HG02870 (cell line): ENCODE results near the gene CHGA.

Experiments
- ATAC-seq: cut with Tn5 transposase; IDR thresholded peaks from one replicate; pipeline ENCODE4 v1.9.1; 2021; ENCODE audit warnings: mild to moderate bottlenecking, moderate library complexity; ENCODE audit not compliant: unreplicated experiment

Gene CHGA

DNA sequence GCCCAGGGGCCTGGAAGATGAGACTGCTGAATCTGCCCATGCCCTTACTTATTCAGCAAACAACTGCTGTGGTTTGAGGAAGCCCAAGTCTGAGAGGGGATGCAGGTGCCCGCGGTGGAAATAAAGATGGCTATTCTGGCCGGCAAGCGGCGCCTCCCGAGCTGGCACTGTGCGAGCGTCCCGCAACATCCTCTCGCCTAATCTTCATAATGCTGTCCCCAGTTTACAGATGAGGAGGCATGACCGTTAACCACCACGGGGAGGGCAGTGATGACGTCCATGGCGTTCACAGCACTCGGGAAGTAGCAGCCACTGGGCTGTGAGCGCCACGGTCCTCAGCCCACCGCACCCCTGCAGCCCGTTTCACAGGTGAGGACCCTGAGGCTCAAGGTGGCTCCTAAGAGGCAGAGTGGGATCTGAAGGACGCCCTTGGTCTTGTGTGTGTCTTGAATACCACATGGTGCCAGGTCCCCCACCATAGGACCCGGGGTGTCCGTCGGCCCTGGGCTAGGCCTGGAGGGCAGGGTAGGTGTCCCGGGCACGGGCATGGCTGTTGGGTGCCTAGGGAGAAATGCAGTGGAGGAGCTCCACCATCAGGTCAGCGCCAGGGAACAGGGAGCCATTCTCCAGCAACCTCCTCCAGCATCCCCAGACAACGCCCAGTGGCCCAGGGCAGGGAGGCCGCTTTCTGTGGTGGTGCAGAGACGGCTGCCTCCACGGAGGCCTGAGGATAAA is 20.2 kb downstream of the CHGA start:
- ATAC-seq = no peak

- ATAC-seq = no peak
These were observed 21.1 kb downstream of the CHGA start for GRCh38 chr14:92943855-92944570.

DNA sequence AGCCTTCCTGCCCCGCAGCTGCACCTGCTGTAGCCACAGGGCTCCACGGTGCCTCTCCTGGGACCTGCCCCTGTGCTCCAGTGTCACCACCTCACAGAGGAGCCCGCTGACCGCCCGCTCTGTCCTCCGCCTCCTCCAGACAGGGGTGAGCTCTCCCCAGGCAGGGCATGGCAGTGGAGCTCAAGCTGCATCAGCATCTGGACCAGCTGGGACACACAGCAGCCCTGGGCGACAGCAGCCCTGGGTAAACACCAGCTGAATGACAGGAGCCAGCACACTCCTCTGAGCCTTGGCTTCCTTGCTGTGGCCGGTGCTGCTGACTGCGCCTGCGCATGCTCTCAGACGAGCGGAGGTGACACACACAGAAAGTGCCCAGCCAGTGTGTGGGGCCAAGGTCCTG is 22.0 kb downstream of the CHGA start:
- no peak for ATAC-seq

- no peak for ATAC-seq
These were observed 22.6 kb downstream of the CHGA start for GRCh38 chr14:92945544-92945943.

DNA sequence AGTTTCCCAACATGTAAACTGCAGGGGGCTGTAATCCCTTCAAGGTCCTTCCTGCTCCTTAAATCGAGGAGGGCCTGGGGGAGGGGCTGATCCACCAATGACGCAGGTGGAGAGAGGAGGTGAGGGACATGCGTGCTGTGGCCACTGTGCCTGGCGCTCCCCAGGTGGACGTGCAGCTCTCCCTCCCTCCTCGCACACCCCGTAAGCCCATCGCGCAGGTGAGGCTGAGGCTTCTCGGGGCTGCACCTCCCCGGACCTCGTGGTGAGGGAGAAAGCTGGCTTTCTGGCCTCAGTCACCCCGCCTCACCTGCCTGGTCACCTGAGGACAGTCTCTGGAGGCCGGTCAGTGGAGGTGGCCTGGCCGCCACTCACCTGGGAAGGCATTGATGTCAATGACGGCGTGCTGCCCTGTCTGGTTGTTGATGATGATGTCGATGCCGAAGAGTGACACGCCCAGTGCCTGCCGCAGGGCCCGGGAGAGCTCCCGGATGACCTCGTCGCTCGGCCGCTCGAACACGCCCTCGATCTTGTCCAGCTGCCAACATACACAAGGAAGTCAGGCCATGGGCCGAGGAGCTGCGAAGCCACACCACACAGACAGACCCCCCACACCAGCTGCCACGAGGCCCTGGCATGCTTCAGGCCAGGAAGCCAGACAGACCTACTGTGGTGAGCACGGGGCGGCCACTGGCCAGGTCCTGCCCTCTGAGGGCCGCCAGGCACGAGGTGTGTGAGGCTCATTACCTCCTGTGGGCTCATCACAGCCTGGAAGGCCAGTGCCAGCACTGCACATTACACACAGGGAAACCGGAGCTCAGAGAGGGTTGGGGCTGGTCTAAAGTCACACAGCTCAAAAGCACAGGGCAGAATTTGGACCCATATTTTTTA is 23.3 kb downstream of the CHGA start:
- ATAC-seq = no peak

GRCh38 chr14:92946847-92947545 is 24.0 kb downstream of the CHGA start:
- no peak for ATAC-seq

DNA sequence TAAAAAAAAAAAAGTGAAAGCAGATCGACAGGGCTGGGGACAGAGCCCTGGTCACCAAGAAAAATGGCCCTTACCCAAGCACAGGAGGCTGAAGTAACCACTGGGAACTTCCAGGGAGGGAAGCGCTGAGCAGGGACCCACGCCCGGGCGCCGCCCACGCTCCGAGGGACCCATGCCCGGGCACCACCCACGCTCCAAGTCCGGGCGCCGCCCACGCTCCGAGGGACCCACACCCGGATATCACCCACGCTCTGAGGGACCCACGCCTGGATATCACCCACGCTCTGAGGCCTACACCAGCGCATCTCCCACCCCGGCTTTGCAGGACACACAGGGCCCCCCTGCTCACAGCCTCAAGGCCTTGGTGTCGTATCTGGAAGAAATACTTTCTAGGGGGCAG is 25.7 kb downstream of the CHGA start:
- no peak for ATAC-seq

DNA sequence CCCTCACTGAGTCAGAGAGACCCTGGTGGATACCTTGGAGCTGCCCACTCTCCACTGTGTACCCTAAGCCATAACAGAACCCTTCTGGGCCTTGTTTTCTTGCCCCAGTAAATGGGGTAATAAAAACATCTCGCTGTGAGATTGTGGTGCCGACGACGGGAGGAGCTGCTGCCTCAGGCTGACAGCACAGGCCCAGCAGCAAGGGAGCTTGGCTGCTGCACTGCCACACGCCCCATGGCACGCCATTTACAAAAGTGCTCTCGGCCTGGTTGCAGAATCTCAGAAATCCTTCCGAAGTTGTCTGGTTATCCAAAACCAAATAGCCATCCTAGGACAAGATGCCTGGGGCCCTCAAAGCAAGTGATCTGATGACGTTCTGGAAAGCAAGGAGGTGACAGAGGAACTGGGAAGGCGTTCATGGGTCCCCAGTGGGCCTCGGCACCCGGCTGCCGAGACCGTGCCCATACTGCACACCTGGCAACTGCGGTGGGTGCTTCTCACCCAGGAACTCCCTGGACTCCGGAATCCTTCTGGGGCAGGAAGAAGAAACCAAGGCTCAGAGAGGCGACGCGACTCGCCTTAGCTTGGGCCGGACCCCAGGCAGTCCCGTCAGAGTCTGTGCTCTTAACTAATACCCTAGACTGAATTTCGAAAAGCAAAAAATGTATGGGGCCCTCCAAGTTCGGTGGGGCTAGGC is 26.7 kb downstream of the CHGA start:
- ATAC-seq = no peak

DNA sequence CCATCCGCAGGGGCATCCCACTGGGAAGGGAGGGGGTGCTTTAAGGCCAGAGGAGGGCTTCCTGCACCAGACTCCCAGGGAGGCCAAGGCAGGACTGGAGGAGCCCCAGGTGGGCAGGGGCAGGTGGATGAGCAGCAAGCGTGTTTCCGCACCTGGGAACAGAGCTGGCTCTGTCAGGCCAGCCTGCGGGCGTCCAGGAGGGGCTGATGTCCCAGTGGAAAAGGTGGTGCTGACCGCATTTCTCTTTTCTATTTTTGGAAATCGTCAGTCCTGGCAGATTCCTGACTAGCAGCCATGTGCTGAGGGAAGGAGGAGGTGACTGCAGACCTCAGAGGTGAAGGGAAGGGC is 27.2 kb downstream of the CHGA start:
- no peak for ATAC-seq

GRCh38 chr14:92950773-92951172 is 27.8 kb downstream of the CHGA start:
- ATAC-seq = no peak

DNA sequence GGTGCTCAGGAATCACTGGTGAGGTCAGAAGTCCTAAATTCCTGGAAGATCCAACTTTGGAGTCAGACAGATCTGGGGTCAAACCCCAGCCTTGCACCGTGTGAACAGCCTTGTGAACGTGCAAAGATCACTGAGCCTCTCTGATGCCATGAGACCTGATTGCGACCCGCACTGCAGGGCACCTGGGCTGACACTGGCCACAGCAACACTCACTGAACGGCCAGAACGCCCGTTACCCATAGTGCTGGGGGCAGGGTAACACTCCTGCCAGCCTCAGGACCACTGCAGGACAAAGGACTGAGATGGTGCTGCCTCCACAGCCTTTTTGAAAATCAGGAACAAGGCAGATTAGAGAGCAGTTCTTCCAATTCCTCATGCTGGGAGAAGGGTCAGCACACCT is 28.3 kb downstream of the CHGA start:
- ATAC-seq = no peak

DNA sequence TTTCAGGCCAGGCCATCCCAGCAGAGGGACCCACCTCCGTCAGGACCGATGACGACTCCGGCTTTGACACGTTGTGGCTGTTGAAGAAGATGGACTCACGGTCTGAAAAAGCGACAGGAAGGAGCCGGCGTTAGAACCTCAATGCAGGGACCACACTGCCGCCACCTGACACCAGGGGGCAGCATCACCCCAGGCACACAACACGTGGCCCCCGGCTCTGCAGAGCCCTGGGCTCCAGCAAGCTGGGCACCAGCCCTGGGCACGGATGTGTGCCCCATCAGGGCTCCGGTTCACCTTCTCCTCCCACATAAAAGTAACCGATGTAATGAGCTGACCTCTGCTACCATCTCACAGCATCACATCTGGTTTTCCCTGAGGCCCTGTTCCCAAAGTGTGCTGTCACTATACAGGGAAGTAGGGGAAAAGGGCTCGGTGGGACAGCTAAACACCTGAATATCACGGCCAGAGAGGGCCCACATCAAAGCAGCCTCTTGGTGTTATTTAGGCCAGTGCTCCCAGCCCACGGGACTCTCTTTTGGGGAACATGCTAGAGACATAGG is 29.0 kb downstream of the CHGA start:
- peak; percentile 80 for ATAC-seq

DNA sequence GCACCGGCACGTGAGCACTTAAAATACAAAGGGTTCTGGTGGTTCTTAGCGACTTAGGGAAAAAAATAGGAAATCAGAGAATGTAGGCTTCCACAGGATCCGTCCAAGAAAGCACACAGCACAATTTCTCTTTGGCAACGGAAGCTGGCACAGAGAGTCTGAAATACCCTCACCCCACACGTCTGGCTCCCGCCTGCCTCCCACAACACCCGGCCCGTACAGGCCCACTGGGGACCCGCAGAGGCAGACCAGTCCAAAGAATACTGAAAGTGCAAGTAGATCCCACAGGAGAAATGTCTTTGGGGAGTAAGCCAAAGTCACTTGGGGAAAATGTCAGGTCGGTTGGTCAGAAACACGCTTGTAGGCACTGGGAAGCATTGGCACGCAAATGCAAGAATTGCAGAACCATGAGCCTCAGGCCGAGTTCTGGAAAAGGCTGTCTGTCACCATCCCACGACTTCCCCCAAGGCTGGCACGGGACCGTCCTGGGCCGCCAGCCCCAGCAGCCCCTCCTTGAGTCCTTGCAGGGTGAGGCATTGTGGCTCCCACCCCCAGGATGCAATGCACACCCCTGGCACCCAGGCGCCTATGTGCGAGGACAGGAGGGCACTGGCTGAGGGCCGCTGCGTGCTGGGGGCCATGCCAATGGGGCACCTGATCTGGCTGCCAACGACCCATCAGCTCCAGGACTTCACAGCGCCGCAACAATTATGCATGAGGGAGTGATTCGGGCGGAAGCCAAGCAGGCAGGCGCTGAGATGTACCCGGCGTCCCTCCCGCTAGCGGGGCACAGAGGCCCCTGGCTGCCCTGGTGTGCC is 29.7 kb downstream of the CHGA start:
- no peak for ATAC-seq

- ATAC-seq = no peak
These were observed 30.6 kb downstream of the CHGA start for GRCh38 chr14:92953526-92953925.

DNA sequence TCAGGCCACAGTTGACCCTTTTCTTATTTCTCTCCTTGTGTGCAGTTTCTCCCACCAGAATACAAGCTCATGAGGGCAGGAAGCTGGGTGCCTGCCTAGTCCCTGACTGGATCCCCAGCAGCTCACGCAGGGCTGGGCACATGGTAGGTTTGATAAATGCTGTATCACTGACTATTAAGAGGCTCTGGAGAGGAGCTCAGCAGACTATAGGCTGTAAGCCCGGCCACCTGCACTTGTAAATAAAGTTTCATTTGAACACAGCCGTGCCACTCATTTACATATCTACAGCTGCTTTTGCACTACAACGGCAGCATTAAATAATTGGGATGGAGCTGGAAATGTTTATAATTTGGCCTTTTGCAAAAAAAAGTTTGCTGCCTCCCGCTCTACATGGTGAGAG is 32.0 kb downstream of the CHGA start:
- no peak for ATAC-seq

- no peak for ATAC-seq
These were observed 32.4 kb downstream of the CHGA start for GRCh38 chr14:92955381-92955780.

- ATAC-seq = no peak
These were observed 34.0 kb downstream of the CHGA start for GRCh38 chr14:92956961-92957360.

GRCh38 chr14:92958373-92959188 is 35.6 kb downstream of the CHGA start:
- ATAC-seq = no peak

DNA sequence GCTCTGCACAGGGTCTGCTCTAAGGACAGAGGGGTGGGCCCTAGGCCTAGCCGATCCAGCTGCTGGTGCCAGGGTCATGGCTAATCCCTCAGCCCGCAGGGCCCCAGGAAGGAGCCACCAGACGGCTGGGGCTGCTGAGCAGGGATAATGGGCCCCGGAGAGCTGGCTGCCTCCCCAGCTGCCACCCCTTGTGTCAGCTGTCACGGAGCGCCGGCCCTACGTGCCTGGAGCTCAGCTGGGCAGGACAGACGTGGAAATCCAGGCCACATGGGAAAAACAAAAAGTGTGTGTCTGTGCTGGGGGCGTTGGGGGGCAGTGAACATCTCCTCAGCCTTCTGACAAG is 36.2 kb downstream of the CHGA start:
- ATAC-seq = no peak
